ENCODE results near the gene LOXL1. TPM values are rescaled to one million over a fixed set of nuclear protein-coding genes. Genes with fewer than 3 reads are reported as not detected.

The LOXL1 gene
- total and polyA plus RNA-seq, 5 donors from 2014 or later: 6.8 to 24.2 (median 7.9) TPM

DNA sequence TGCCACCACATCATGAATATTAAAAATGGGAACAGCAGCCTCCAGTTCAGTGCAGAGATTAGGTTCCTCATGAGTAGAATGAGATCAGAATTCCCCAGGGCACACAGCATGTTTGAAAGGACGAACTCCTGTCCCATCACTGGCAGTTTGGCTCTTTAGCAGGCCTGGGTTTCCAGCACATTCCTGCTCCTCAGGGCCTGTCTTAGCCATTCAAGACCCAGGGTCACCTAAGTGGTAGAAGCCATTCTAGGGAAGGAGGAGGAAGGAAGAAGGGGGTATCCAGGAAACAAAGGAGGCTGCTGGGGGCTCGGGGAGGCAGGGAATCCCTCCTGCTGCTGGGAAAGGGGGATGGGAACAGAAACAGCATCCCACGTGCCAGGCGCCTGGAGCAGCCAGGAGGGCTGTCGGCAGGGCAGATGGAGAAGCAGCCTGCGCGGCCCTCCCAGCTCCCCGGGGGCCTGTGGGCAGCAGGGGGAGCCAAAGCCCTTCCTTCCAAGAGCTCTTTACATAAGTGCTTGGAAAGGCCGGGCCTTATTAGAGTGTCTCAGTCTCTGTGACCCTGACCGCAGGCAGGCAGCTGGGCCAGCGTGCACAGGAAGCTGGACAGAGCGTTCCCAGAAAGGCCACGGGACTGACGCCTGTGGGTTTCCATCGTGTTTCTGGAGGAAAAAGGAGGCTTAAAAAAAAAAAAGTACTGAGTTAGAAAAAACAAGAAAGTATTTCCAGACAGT is 24.7 kb downstream of the LOXL1 start:
- ATAC-seq (ENCODE audit: low read depth in 2 of 2) (peak; percentile 78 to 79), DNase-seq (peak; percentile 51 to 77 (median 66))
- Histone ChIP-seq H3K9me3 (ENCODE audit: control insufficient read depth in 2 of 2, low read length in 2 of 2) (no peaks in the 10 kb centered on the region), H3K4me3 (ENCODE audit: low read depth, low read length) (no peak overlapping the region), H3K4me1 (ENCODE audit: control insufficient read depth, insufficient read depth, low read length, poor library complexity, severe bottlenecking) (peaks cover 7% of the 10 kb centered on the region), H3K27me3 (ENCODE audit: control insufficient read depth, insufficient read depth, low read length) (no peaks in the 10 kb centered on the region), H3K36me3 (ENCODE audit: control insufficient read depth, insufficient read depth, low read length) (no peaks in the 10 kb centered on the region), H3K27ac (ENCODE audit: insufficient read depth, low read length, poor library complexity, severe bottlenecking) (no peak overlapping the region)
- Mint-ChIP-seq H3K36me3 (no peaks in the 10 kb centered on the region), H3K27ac (peak overlapping the region in 2 of 3 donors; percentile 91 to 94), H3K4me3 (peak overlapping the region in 1 of 4 donors; percentile 39), H3K27me3 (no peaks in the 10 kb centered on the region), H3K4me1 (peaks cover 0 to 12% (median 8%) of the 10 kb centered on the region in 4 donors), H3K9me3 (no peaks in the 10 kb centered on the region)

DNA sequence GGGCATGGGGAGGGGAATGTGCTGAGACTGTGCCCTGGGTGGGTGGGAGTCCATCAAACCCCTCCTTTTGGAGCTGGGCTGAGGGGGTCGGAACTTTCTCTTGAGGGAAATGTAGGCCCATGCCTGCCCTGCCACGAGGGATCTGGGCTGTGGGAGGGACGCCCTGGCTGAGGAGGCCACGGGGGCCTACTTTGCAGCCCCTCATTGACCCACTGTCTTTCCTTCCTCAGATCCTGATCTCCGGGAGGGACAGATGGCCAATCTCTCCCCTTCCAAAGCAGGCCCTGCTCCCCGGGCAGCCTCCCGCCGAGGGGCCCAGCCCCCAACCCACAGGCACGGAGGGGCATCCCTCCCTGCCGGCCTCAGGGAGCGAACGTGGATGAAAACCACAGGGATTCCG is 25.3 kb downstream of the LOXL1 start:
- ATAC-seq (ENCODE audit: low read depth in 2 of 2): no peak

DNA sequence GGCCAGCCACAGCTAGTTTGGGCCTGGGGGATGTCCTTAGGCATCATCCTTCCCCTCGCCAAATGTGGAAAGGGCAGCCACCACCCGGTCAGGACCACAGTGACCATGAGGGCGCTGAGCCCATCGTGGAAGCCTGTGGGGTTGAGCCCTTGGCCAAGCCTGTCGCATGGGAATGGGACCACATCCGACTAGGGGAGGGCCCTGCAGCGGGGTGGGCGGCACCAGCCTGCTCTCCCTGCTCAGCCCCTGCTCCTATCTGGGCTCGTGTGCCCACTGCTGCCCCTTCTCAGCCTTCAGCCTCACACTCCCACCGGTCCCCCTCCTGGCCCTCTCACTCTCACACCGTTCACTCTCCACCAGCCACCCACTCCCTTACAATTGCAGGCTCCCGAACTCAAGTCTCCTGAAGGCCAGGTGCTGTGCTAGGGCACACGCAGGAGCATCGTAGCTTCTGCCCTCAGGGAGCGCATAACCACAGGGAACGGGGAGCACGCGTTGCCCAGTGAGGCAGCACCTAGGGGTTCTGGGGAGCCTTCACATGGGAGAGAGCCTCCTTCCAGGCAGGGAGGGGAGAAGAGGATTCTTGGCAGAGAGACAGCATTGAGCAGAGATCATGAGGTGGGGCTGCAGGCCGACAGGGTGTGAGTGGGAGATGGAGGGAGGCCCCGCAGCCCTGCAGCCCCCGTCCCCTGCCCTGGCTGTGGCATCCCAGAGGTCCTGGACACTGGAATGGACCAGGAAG is 26.1 kb downstream of the LOXL1 start:
- no peaks in the 10 kb centered on the region for H3K9me3 Mint-ChIP-seq
- H3K36me3 Mint-ChIP-seq: no peaks in the 10 kb centered on the region
- ATAC-seq (ENCODE audit: low read depth in 2 of 2): no peak
- H3K4me3 Mint-ChIP-seq: peak overlapping the region in 1 of 4 donors; percentile 47
- no peak for DNase-seq
- Histone ChIP-seq H3K36me3 (ENCODE audit: control insufficient read depth, insufficient read depth, low read length) (no peaks in the 10 kb centered on the region), H3K4me3 (ENCODE audit: low read depth, low read length) (no peak overlapping the region), H3K9me3 (ENCODE audit: control insufficient read depth in 2 of 2, low read length in 2 of 2) (no peaks in the 10 kb centered on the region), H3K27ac (ENCODE audit: insufficient read depth, low read length, poor library complexity, severe bottlenecking) (no peak overlapping the region), H3K27me3 (ENCODE audit: control insufficient read depth, insufficient read depth, low read length) (no peaks in the 10 kb centered on the region), H3K4me1 (ENCODE audit: control insufficient read depth, insufficient read depth, low read length, poor library complexity, severe bottlenecking) (peaks cover 7% of the 10 kb centered on the region)
- no peaks in the 10 kb centered on the region for H3K27me3 Mint-ChIP-seq
- peak overlapping the region in 1 of 3 donors; percentile 38 for H3K27ac Mint-ChIP-seq
- peaks cover 0 to 15% (median 9%) of the 10 kb centered on the region in 4 donors for H3K4me1 Mint-ChIP-seq

More for the DNA sequence above, 25.3 kb downstream of the LOXL1 start:
- H3K36me3 Mint-ChIP-seq: no peaks in the 10 kb centered on the region
- DNase-seq: no peak
- H3K4me3 Mint-ChIP-seq: no peak overlapping the region
- Histone ChIP-seq H3K27me3 (ENCODE audit: control insufficient read depth, insufficient read depth, low read length) (no peaks in the 10 kb centered on the region), H3K9me3 (ENCODE audit: control insufficient read depth in 2 of 2, low read length in 2 of 2) (no peaks in the 10 kb centered on the region), H3K4me1 (ENCODE audit: control insufficient read depth, insufficient read depth, low read length, poor library complexity, severe bottlenecking) (peaks cover 7% of the 10 kb centered on the region), H3K4me3 (ENCODE audit: low read depth, low read length) (no peak overlapping the region), H3K36me3 (ENCODE audit: control insufficient read depth, insufficient read depth, low read length) (no peaks in the 10 kb centered on the region), H3K27ac (ENCODE audit: insufficient read depth, low read length, poor library complexity, severe bottlenecking) (no peak overlapping the region)
- no peaks in the 10 kb centered on the region for H3K9me3 Mint-ChIP-seq
- peak overlapping the region in 2 of 3 donors; percentile 91 to 94 for H3K27ac Mint-ChIP-seq
- H3K27me3 Mint-ChIP-seq: no peaks in the 10 kb centered on the region
- peaks cover 0 to 12% (median 6%) of the 10 kb centered on the region in 4 donors for H3K4me1 Mint-ChIP-seq

DNA sequence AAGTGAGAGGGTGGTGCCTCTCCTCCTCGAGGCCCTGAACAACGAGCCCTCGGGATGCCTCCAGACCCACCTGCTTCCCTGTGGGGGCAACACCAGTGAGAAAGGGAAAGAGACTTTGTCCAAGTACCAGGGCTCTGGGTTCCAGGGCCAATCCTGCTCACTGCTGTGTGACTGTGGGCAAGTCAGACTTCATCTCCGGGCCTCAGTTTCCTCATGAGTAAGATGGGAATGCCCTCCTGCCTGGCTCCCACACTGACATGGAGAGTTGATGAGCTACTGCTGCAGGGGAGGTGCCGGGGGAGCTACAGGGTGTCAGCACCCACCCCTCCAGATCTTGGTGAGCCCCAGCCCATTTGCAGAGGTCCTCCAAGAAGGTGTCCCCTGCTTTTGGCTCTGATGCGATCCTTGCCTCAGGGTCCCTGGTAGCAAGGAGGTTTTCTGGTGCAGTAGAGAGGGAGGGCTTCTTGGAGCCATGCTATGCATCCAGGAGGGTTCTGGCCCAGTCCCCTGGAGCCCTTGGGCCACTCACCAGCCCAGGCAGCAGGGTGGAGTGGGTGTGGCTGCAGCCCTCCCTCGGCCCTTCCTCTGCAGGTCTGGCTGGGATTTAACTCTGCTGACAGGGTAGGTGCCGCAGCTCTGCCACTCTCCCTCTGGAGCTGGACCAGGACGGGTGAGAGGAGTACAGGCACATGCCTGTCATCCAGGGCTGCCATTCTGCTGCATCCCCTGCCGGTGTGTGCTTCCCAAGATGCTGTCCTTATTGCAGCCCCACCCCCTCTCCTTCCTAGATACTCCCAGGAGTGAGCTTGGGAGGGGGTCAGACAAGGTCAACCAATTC is 26.9 kb downstream of the LOXL1 start:
- ATAC-seq (ENCODE audit: low read depth in 2 of 2) (no peak), DNase-seq (no peak)
- Histone ChIP-seq H3K4me1 (ENCODE audit: control insufficient read depth, insufficient read depth, low read length, poor library complexity, severe bottlenecking) (peaks cover 7% of the 10 kb centered on the region), H3K9me3 (ENCODE audit: control insufficient read depth in 2 of 2, low read length in 2 of 2) (no peaks in the 10 kb centered on the region), H3K27me3 (ENCODE audit: control insufficient read depth, insufficient read depth, low read length) (no peaks in the 10 kb centered on the region), H3K36me3 (ENCODE audit: control insufficient read depth, insufficient read depth, low read length) (no peaks in the 10 kb centered on the region), H3K4me3 (ENCODE audit: low read depth, low read length) (no peak overlapping the region), H3K27ac (ENCODE audit: insufficient read depth, low read length, poor library complexity, severe bottlenecking) (no peak overlapping the region)
- Mint-ChIP-seq H3K9me3 (no peaks in the 10 kb centered on the region), H3K27ac (peak overlapping the region in 1 of 3 donors; percentile 83), H3K4me3 (no peak overlapping the region), H3K4me1 (peaks cover 0 to 23% (median 14%) of the 10 kb centered on the region in 4 donors), H3K27me3 (no peaks in the 10 kb centered on the region), H3K36me3 (no peaks in the 10 kb centered on the region)

DNA sequence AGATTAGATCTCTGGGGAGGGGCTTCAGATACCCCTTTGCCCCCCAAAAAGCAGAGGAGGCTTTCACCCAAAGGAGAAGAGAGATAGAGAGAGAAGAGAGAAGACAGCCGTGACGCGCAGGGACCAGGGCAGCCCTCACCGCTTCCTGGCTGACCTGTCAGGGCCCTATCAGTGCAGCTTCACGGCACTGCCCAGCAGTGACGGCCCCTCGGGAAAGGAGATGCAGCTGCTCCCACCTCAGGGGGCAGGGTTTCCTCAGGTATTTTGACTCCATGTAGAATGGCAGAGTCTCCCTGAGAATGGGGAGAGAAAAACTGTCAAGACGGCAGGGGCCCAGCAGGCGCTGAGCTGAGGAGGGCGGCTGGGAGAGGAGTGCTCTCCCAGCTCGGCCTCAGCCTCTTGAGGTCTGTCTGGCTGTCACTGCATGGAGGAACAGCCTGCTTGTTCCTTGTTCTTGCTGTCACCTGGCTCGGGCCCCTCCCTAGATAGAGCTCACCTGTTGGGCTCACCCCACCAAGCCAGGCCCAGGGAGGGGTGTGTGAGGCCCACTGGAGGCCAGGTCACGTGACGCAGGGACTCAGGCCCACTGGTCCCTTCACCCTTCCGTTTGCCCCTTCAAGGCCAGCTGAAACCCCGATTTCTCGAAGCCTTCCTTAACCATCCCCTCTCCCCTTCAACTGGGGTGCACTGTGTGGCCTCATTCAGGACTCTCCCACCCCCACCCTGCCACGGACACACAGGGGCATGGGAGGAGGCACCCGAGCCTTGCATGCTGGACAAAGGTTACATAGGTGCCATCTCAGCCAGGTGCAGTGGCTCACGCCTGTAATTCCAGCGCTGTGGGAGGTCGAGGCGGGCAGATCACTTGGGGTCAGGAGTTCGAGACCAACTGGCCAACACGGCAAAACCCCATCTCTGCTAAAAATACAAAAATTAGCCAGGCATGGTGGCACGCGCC is 28.2 kb downstream of the LOXL1 start:
- DNase-seq (no peak), ATAC-seq (ENCODE audit: low read depth in 2 of 2) (no peak)
- H3K4me1 Mint-ChIP-seq: peaks cover 0 to 34% (median 24%) of the 10 kb centered on the region in 4 donors

DNA sequence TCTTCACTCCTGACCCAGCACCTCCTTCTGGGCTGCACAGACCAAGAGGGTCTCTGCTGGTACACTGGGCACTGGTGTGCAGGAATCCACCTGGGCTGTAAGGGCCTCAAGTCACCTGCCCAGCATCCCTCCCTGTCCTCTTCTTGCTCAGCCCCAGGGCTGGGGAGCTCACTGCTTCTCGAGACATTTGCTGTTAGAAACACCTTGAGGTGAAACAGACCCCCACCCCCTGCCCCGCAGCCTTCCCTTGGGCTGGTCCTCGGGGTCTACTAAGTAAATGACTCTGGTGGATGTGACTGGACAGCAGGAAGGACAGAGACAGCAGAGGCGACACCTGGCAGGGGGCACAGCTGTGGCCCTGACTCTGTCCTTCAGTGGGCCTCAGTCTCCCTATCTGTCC is 29.1 kb downstream of the LOXL1 start:
- Histone ChIP-seq H3K27me3 (ENCODE audit: control insufficient read depth, insufficient read depth, low read length) (no peaks in the 10 kb centered on the region), H3K4me3 (ENCODE audit: low read depth, low read length) (no peak overlapping the region), H3K9me3 (ENCODE audit: control insufficient read depth in 2 of 2, low read length in 2 of 2) (no peaks in the 10 kb centered on the region), H3K36me3 (ENCODE audit: control insufficient read depth, insufficient read depth, low read length) (no peaks in the 10 kb centered on the region), H3K27ac (ENCODE audit: insufficient read depth, low read length, poor library complexity, severe bottlenecking) (no peak overlapping the region), H3K4me1 (ENCODE audit: control insufficient read depth, insufficient read depth, low read length, poor library complexity, severe bottlenecking) (peaks cover 29% of the 10 kb centered on the region)
- Mint-ChIP-seq H3K9me3 (no peaks in the 10 kb centered on the region), H3K27me3 (no peaks in the 10 kb centered on the region), H3K36me3 (no peaks in the 10 kb centered on the region), H3K4me1 (peaks cover 0 to 40% (median 28%) of the 10 kb centered on the region in 4 donors), H3K27ac (peak overlapping the region in 1 of 3 donors; percentile 69), H3K4me3 (no peak overlapping the region)
- ATAC-seq (ENCODE audit: low read depth in 2 of 2) (no peak), DNase-seq (no peak)

More for the DNA sequence above, 28.2 kb downstream of the LOXL1 start:
- Histone ChIP-seq H3K36me3 (ENCODE audit: control insufficient read depth, insufficient read depth, low read length) (no peaks in the 10 kb centered on the region), H3K4me1 (ENCODE audit: control insufficient read depth, insufficient read depth, low read length, poor library complexity, severe bottlenecking) (peaks cover 20% of the 10 kb centered on the region), H3K27me3 (ENCODE audit: control insufficient read depth, insufficient read depth, low read length) (no peaks in the 10 kb centered on the region), H3K27ac (ENCODE audit: insufficient read depth, low read length, poor library complexity, severe bottlenecking) (no peak overlapping the region), H3K4me3 (ENCODE audit: low read depth, low read length) (no peak overlapping the region), H3K9me3 (ENCODE audit: control insufficient read depth in 2 of 2, low read length in 2 of 2) (no peaks in the 10 kb centered on the region)
- peak overlapping the region; percentile 14 to 83 (median 35) for H3K27ac Mint-ChIP-seq
- no peak overlapping the region for H3K4me3 Mint-ChIP-seq
- no peaks in the 10 kb centered on the region for H3K36me3 Mint-ChIP-seq
- H3K27me3 Mint-ChIP-seq: no peaks in the 10 kb centered on the region
- H3K9me3 Mint-ChIP-seq: no peaks in the 10 kb centered on the region
